ENCODE results near the gene MTARC1. TPM values are rescaled to one million over a fixed set of nuclear protein-coding genes. Genes with fewer than 3 reads are reported as not detected.

Gene MTARC1
- total RNA-seq, 4 donors from 2014 or later: 4.2 to 6.6 (median 5.1) TPM

GRCh38 chr1:220813013-220813412, 26.3 kb downstream of the MTARC1 start:
- Histone ChIP-seq H3K4me1 (peaks cover 0 to 52% (median 47%) of the 10 kb centered on the region in 4 donors), H3K27me3 (no peaks in the 10 kb centered on the region), H3K36me3 (peaks cover 0 to 8% (median 2%) of the 10 kb centered on the region in 4 donors), H3K4me3 (no peak overlapping the region), H3K9me3 (no peaks in the 10 kb centered on the region), H3K27ac (replicated peaks in 1 of 4) (no peak overlapping the region)
- 92% methylated on average over 11 of the region's 12 CpGs for whole genome bisulfite sequencing
- DNase-seq (ENCODE audit: extremely low spot score): no peak
- no peak for TF ChIP-seq POLR2AphosphoS5 (IDR thresholded peaks at IDR 0.05)
- TF ChIP-seq CTCF (IDR thresholded peaks at IDR 0.05): no peak
- TF ChIP-seq POLR2A (IDR thresholded peaks at IDR 0.05; ENCODE audit: low read depth): no peak
- TF ChIP-seq EP300 (IDR thresholded peaks at IDR 0.05): no peak
- intact Hi-C loops (cut with DNase I): loop anchor here (5.0 to 10.0 kb wide), 3 partner anchors 222 to 624 kb away; no protein-coding TSS in a partner anchor

GRCh38 chr1:220815409-220815808, 28.7 kb downstream of the MTARC1 start:
- Histone ChIP-seq H3K9me3 (no peaks in the 10 kb centered on the region), H3K36me3 (peaks cover 0 to 8% (median 2%) of the 10 kb centered on the region in 4 donors), H3K27me3 (no peaks in the 10 kb centered on the region), H3K4me3 (no peak overlapping the region), H3K4me1 (peaks cover 2 to 66% (median 65%) of the 10 kb centered on the region in 4 donors), H3K27ac (replicated peaks in 1 of 4) (no peak overlapping the region)
- no peak for DNase-seq (ENCODE audit: extremely low spot score)
- 70% methylated on average over 2 of the region's 2 CpGs for WGBS
- TF ChIP-seq EP300 (IDR thresholded peaks at IDR 0.05) (no peak), CTCF (IDR thresholded peaks at IDR 0.05) (no peak), POLR2AphosphoS5 (IDR thresholded peaks at IDR 0.05) (no peak), POLR2A (IDR thresholded peaks at IDR 0.05; ENCODE audit: low read depth) (no peak)
- intact Hi-C loops (cut with DNase I): loop anchor here (10.0 kb wide), 1 partner anchor 219 kb away; no protein-coding TSS in a partner anchor

GRCh38 chr1:220817907-220818306, 31.2 kb downstream of the MTARC1 start:
- Histone ChIP-seq H3K36me3 (peaks cover 0 to 3% (median 1%) of the 10 kb centered on the region in 4 donors), H3K4me1 (peaks cover 2 to 63% (median 60%) of the 10 kb centered on the region in 4 donors), H3K9me3 (no peaks in the 10 kb centered on the region), H3K4me3 (no peak overlapping the region), H3K27ac (replicated peaks in 1 of 4) (peak overlapping the region; percentile 79 to 87 (median 81)), H3K27me3 (no peaks in the 10 kb centered on the region)
- no peak for DNase-seq (ENCODE audit: extremely low spot score)
- TF ChIP-seq EP300 (IDR thresholded peaks at IDR 0.05) (no peak), POLR2AphosphoS5 (IDR thresholded peaks at IDR 0.05) (peak; percentile 4 to 53), CTCF (IDR thresholded peaks at IDR 0.05) (no peak)
- 77% methylated on average over 1 of the region's 1 CpG for WGBS
- intact Hi-C loops (cut with DNase I): loop anchor here (10.0 kb wide), 1 partner anchor 217 kb away; no protein-coding TSS in a partner anchor

- intact Hi-C loops (cut with DNase I): loop anchor here (10.0 kb wide), 1 partner anchor 216 kb away; no protein-coding TSS in a partner anchor
- Histone ChIP-seq H3K9me3 (no peaks in the 10 kb centered on the region), H3K27ac (replicated peaks in 1 of 4) (peak overlapping the region; percentile 79 to 87 (median 81)), H3K4me1 (peaks cover 2 to 69% (median 61%) of the 10 kb centered on the region in 4 donors), H3K36me3 (no peaks in the 10 kb centered on the region), H3K4me3 (no peak overlapping the region), H3K27me3 (no peaks in the 10 kb centered on the region)
- TF ChIP-seq CTCF (IDR thresholded peaks at IDR 0.05) (no peak), POLR2A (IDR thresholded peaks at IDR 0.05; ENCODE audit: low read depth) (no peak), EP300 (IDR thresholded peaks at IDR 0.05) (peak; percentile 60), POLR2AphosphoS5 (IDR thresholded peaks at IDR 0.05) (peak; percentile 89 to 96)
- WGBS: 30% methylated on average over 9 of the region's 14 CpGs
- no peak for DNase-seq (ENCODE audit: extremely low spot score)
Measured at GRCh38 chr1:220818421-220819173, 31.9 kb downstream of the MTARC1 start.

All from esophagus muscularis mucosa (tissue), 4 donors.